SK-N-SH (cell line): ENCODE results near the gene TM9SF2. TPM values are rescaled to one million over a fixed set of nuclear protein-coding genes. Genes with fewer than 3 reads are reported as not detected.

Experiments used
- CTCF ChIA-PET: fragments of 300-600, 350-600 bp; formaldehyde crosslinking; extraction: SDS; loops from one replicate; lab custom pipeline; 2021; lab: Yijun Ruan, JAX
- POLR2A ChIA-PET: fragments of 350-600 bp; sonication (Branson Sonifier 250); formaldehyde crosslinking; extraction: SDS; loops from one replicate; lab custom pipeline; 2020; ENCODE audit warnings: antibody characterized with exemption, inconsistent platforms; lab: Yijun Ruan, JAX
- DNase-seq: peaks from one replicate; pipeline ENCODE4 v3.0.0; 2012
- H2AFZ ChIP-seq: fragments of 200-600 bp; sonication (generic); 2 replicates; pipeline ENCODE4 v1.8.1; 2016; ENCODE audit warnings: antibody characterized with exemption, mild to moderate bottlenecking, low read depth
- H3F3A ChIP-seq: fragments of 200-600 bp; sonication (generic); replicated peaks from 2 replicates; pipeline ENCODE3; 2016; ENCODE audit warnings: antibody characterized with exemption, mild to moderate bottlenecking; ENCODE audit not compliant: insufficient read depth
- H3K27ac ChIP-seq, 2 experiments: fragments of 200-500 bp in 1 of 2; fragments of 200-600 bp in 1 of 2; sonication (Bioruptor generic) in 1 of 2; sonication (generic), shearing (Covaris generic) in 1 of 2; 2 replicates each; pipeline versions ENCODE4 v1.5.1 to v1.6.1; 2014 to 2016; ENCODE audit warnings: low read depth in 2 of 2, inconsistent platforms in 1 of 2, low read length in 1 of 2, mild to moderate bottlenecking in 1 of 2, mixed read lengths in 1 of 2
- H3K27me3 ChIP-seq: fragments of 200-600 bp; sonication (generic), shearing (Covaris generic); 2 replicates; pipeline ENCODE4 v1.6.1; 2016; ENCODE audit warnings: mixed run types; ENCODE audit not compliant: insufficient read depth
- H3K36me3 ChIP-seq, 2 experiments: fragments of 200-500 bp in 1 of 2; fragments of 200-600 bp in 1 of 2; sonication (Bioruptor generic) in 1 of 2; sonication (generic) in 1 of 2; replicated peaks in 1 of 2; 2 replicates each; pipeline versions ENCODE3 to v1.5.1; 2014 to 2016; ENCODE audit warnings: low read length in 1 of 2, mild to moderate bottlenecking in 1 of 2; ENCODE audit not compliant: insufficient read depth in 2 of 2, control insufficient read depth in 1 of 2
- H3K4me1 ChIP-seq, 2 experiments: fragments of 200-500 bp in 1 of 2; fragments of 200-600 bp in 1 of 2; sonication (Bioruptor generic) in 1 of 2; sonication (generic), shearing (Covaris generic) in 1 of 2; 2 replicates each; pipeline versions ENCODE4 v1.5.1 to v1.6.1; 2014 to 2016; ENCODE audit warnings: low read depth in 1 of 2, low read length in 1 of 2, mixed run types in 1 of 2; ENCODE audit not compliant: insufficient read depth in 2 of 2, control insufficient read depth in 1 of 2
- H3K4me2 ChIP-seq: fragments of 200-600 bp; sonication (generic), shearing (Covaris generic); 2 replicates; pipeline ENCODE4 v1.6.1; 2017; ENCODE audit warnings: mixed run types
- H3K4me3 ChIP-seq, 2 experiments: fragments of 200-500 bp in 1 of 2; fragments of 200-600 bp in 1 of 2; sonication (Bioruptor generic) in 1 of 2; sonication (generic), shearing (Covaris generic) in 1 of 2; 2 replicates each; pipeline versions ENCODE4 v1.5.1 to v1.8.1; 2014 to 2016; ENCODE audit warnings: low read depth in 2 of 2, inconsistent platforms in 1 of 2, low read length in 1 of 2, mild to moderate bottlenecking in 1 of 2, mixed read lengths in 1 of 2, moderate library complexity in 1 of 2
- H3K79me2 ChIP-seq: fragments of 200-600 bp; sonication (generic); 2 replicates; pipeline ENCODE4 v1.8.1; 2017; ENCODE audit warnings: mild to moderate bottlenecking; ENCODE audit not compliant: insufficient read depth
- H3K9ac ChIP-seq: fragments of 200-600 bp; sonication (generic); 2 replicates; pipeline ENCODE4 v1.6.1; 2017; ENCODE audit warnings: mixed run types
- H3K9me2 ChIP-seq: fragments of 200-600 bp; sonication (generic); 2 replicates; pipeline ENCODE4 v1.6.1; 2017; ENCODE audit warnings: mixed run types
- H3K9me3 ChIP-seq: fragments of 200-600 bp; sonication (generic); 2 replicates; pipeline ENCODE4 v1.6.1; 2017; ENCODE audit warnings: mixed run types, mild to moderate bottlenecking, moderate library complexity
- H4K20me1 ChIP-seq: fragments of 200-600 bp; sonication (generic); 2 replicates; pipeline ENCODE4 v1.6.1; 2017; ENCODE audit warnings: mild to moderate bottlenecking, mixed run types; ENCODE audit not compliant: insufficient read depth
- FOSL2 ChIP-seq: IDR thresholded peaks from 2 replicates; pipeline ENCODE4 v1.4.0; 2012; ENCODE audit warnings: low read depth, mild to moderate bottlenecking, moderate library complexity, borderline replicate concordance
- FOXJ3 ChIP-seq: sonication (generic); formaldehyde crosslinking; IDR thresholded peaks from 2 replicates; pipeline ENCODE4 v1.5.1; 2020; ENCODE audit warnings: mild to moderate bottlenecking, missing genetic modification reagents
- GABPA ChIP-seq: IDR thresholded peaks from 2 replicates; pipeline ENCODE4 v1.4.0; 2012; ENCODE audit warnings: low read depth, mild to moderate bottlenecking
- MAX ChIP-seq: IDR thresholded peaks from 2 replicates; pipeline ENCODE4 v1.4.0; 2012; ENCODE audit warnings: low read depth
- REST ChIP-seq: IDR thresholded peaks from 2 replicates; pipeline ENCODE4 v1.6.1; 2012; ENCODE audit warnings: mild to moderate bottlenecking, low read depth, low read length, moderate library complexity
- WGBS: methylation state at CpG from one replicate; pipeline ENCODE4 v1.1.6; 2017; ENCODE audit warnings: low lambda C conversion rate; 5-methylcytosine and 5-hydroxymethylcytosine counted together
- polyA plus RNA-seq, 3 experiments: library from polyadenylated mRNA; depleted of rRNA; stranded (reverse); fragments of >200 nt; gene quantifications; 2 replicates each; pipeline ENCODE4 v1.2.3, GENCODE V29; 2012
- TF ChIP-seq, protein P1 (sequence below): IDR thresholded peaks from 2 replicates; pipeline ENCODE4 v1.4.0; 2012; ENCODE audit warnings: low read depth, borderline replicate concordance
- TF ChIP-seq, protein P2 (sequence below): fragments of 150-350 bp; IDR thresholded peaks from 2 replicates; pipeline ENCODE4 v1.6.1; 2016; ENCODE audit warnings: mild to moderate bottlenecking, low read depth, low read length

The TM9SF2 gene
- polyA plus RNA-seq, 1 of the 3 experiments (the other 2 are of a cell fraction) = 49.8 TPM

- H3K36me3 ChIP-seq = no peaks in the 10 kb centered on the region
- TF ChIP-seq, protein P1, sequence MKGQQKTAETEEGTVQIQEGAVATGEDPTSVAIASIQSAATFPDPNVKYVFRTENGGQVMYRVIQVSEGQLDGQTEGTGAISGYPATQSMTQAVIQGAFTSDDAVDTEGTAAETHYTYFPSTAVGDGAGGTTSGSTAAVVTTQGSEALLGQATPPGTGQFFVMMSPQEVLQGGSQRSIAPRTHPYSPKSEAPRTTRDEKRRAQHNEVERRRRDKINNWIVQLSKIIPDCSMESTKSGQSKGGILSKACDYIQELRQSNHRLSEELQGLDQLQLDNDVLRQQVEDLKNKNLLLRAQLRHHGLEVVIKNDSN = no peak
- TF ChIP-seq MAX (no peak), FOSL2 (no peak), GABPA (no peak), FOXJ3 (no peak)
- TF ChIP-seq, protein P2, sequence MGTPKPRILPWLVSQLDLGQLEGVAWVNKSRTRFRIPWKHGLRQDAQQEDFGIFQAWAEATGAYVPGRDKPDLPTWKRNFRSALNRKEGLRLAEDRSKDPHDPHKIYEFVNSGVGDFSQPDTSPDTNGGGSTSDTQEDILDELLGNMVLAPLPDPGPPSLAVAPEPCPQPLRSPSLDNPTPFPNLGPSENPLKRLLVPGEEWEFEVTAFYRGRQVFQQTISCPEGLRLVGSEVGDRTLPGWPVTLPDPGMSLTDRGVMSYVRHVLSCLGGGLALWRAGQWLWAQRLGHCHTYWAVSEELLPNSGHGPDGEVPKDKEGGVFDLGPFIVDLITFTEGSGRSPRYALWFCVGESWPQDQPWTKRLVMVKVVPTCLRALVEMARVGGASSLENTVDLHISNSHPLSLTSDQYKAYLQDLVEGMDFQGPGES = no peak
- TF ChIP-seq, all 33 proteins: peak for 0
- Histone ChIP-seq H3K27me3 (no peaks in the 10 kb centered on the region), H2AFZ (no peak overlapping the region), H3K27ac (no peak overlapping the region), H4K20me1 (no peaks in the 10 kb centered on the region), H3F3A (no peaks in the 10 kb centered on the region), H3K9me3 (no peaks in the 10 kb centered on the region), H3K9ac (no peak overlapping the region), H3K4me2 (no peak overlapping the region), H3K4me3 (no peak overlapping the region), H3K79me2 (no peaks in the 10 kb centered on the region), H3K9me2 (no peaks in the 10 kb centered on the region), H3K4me1 (no peaks in the 10 kb centered on the region)
- WGBS = 60% methylated on average over 4 of the region's 4 CpGs
- POLR2A ChIA-PET = interaction anchor here (0.5 kb wide), 1 partner anchor 233 kb away, joined by 3 read pairs; no protein-coding TSS in a partner anchor
- DNase-seq = no peak
- CTCF ChIA-PET = no interaction called here
These were observed 16.8 kb upstream of the TM9SF2 start for GRCh38 chr13:99484473-99484872.

DNA sequence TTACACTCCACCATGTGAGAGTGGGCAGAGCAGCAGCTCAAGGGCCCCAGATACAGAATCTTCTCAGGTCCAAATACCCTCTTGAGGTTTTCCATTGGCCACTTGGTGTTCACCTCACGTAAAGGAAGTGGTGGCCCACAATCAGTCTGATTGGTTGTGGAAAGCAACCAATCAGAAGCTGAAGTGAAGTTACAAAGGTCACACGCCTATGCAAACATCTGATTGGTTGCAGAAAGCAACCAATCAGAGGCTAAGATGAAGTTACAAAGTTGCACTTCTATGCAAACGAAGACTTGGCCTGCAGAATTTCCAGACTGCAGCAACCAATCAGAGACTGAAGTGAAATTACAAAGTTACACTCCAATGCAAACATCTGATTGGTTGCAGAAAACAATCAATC lies 14.3 kb upstream of the TM9SF2 start:
- POLR2A ChIA-PET = no interaction called here
- no peaks in the 10 kb centered on the region for H3K9me3 ChIP-seq
- no peak for TF ChIP-seq REST
- no peaks in the 10 kb centered on the region for H3K79me2 ChIP-seq
- H3K27ac ChIP-seq = no peak overlapping the region
- 80% methylated on average over 3 of the region's 3 CpGs for WGBS
- H3K27me3 ChIP-seq = no peaks in the 10 kb centered on the region
- no peaks in the 10 kb centered on the region for H4K20me1 ChIP-seq
- H3K4me3 ChIP-seq = no peak overlapping the region
- no peak overlapping the region for H2AFZ ChIP-seq
- CTCF ChIA-PET = no interaction called here
- H3K36me3 ChIP-seq = no peaks in the 10 kb centered on the region
- DNase-seq = no peak
- no peaks in the 10 kb centered on the region for H3F3A ChIP-seq
- no peaks in the 10 kb centered on the region for H3K4me1 ChIP-seq
- no peak overlapping the region for H3K9ac ChIP-seq
- H3K4me2 ChIP-seq = no peak overlapping the region
- no peaks in the 10 kb centered on the region for H3K9me2 ChIP-seq
